ENCODE results near the gene CDA. TPM values are rescaled to one million over a fixed set of nuclear protein-coding genes. Genes with fewer than 3 reads are reported as not detected.

The CDA gene
- total RNA-seq, 4 donors from 2014 or later: 0.96 to 4.3 (median 3.1) TPM; not detected in 1

- 100% methylated on average over 1 of the region's 1 CpG; no CpG with 5 or more reads in 1 of the 2 donors for WGBS, 2 donors (ENCODE audit: low coverage in 1 of 2)
- TF ChIP-seq CTCF (IDR thresholded peaks at IDR 0.05): no peak
- TF ChIP-seq POLR2AphosphoS5 (IDR thresholded peaks at IDR 0.05): no peak
- TF ChIP-seq EP300 (IDR thresholded peaks at IDR 0.05): no peak
- no peak for TF ChIP-seq POLR2A (IDR thresholded peaks at IDR 0.05)
Observed at GRCh38 chr1:20666804-20667203, 77.9 kb downstream of the CDA start.

More at GRCh38 chr1:20666804-20667203, 77.9 kb downstream of the CDA start:
- peaks cover 0 to 8% (median 0%) of the 10 kb centered on the region in 3 donors for H3K4me1 ChIP-seq
- H3K27me3 ChIP-seq: no peaks in the 10 kb centered on the region
- H3K4me3 ChIP-seq: no peak overlapping the region
- ATAC-seq: no peak
- no peaks in the 10 kb centered on the region for H3K9me3 ChIP-seq
- no peaks in the 10 kb centered on the region for H3K36me3 ChIP-seq
- no peak overlapping the region for H3K27ac ChIP-seq

Other genes with a start within 250 kb of the CDA start
- 10 to 100 TPM; 18.2 to 29.6 (median 26.2) TPM for gene CAMK2N1, start 102.9 kb upstream of the CDA start, total RNA-seq
- 10 to 100 TPM; 26.5 to 52.0 (median 43.8) TPM for gene MUL1, start 80.9 kb upstream of the CDA start, total RNA-seq
- 1 to 10 TPM in 2 of 4 donors, under 1 TPM in 2; 0.62 to 1.3 (median 1.1) TPM for gene FAM43B, start 36.5 kb upstream of the CDA start, total RNA-seq
- gene PINK1, start 44.4 kb downstream of the CDA start, total RNA-seq: 100 to 1,000 TPM; 148 to 269 (median 203) TPM
- 100 to 1,000 TPM in 3 of 4 donors, 10 to 100 TPM in 1; 83.4 to 116 (median 110) TPM for gene DDOST, start 72.3 kb downstream of the CDA start, total RNA-seq
- 10 to 100 TPM in 2 of 4 donors, 1 to 10 TPM in 1, under 1 TPM in 1; 0.47 to 11.8 (median 7.5) TPM for gene KIF17, start 128.9 kb downstream of the CDA start, total RNA-seq
- 1 to 10 TPM in 2 of 4 donors, under 1 TPM in 2; 0.47 to 6.9 (median 1.1) TPM for gene SH2D5, start 143.6 kb downstream of the CDA start, total RNA-seq
- gene HP1BP3, start 198.2 kb downstream of the CDA start, total RNA-seq: 100 to 1,000 TPM; 221 to 322 (median 237) TPM